Stimulated activated CD8-positive, alpha-beta memory T cell treated with anti-CD3 and anti-CD28 coated beads, Interleukin-4, amount 100 ng/mL, for 1 hour (primary cell): Measurements from ENCODE around the gene ENOX2.

Source experiments
- DNase-seq, 2 donors: peaks; one replicate each; pipeline ENCODE4 v3.0.0-alpha.2; 2020; ENCODE audit warnings: low read depth in 2 of 2, low spot score in 1 of 2

Gene ENOX2

GRCh38 chrX:130885508-130885907 is 17.5 kb downstream of the ENOX2 start:
- DNase-seq, result no peak

GRCh38 chrX:130884627-130885026 is 18.4 kb downstream of the ENOX2 start:
- no peak for DNase-seq

- no peak for DNase-seq
Observed at GRCh38 chrX:130879869-130880268, 23.1 kb downstream of the ENOX2 start.

GRCh38 chrX:130878350-130879341 is 24.4 kb downstream of the ENOX2 start:
- DNase-seq, result no peak

- DNase-seq, result no peak
Observed at GRCh38 chrX:130877892-130878341, 25.1 kb downstream of the ENOX2 start.

GRCh38 chrX:130876226-130876625 is 26.8 kb downstream of the ENOX2 start:
- DNase-seq, result no peak

- DNase-seq, result no peak
Observed at GRCh38 chrX:130874751-130875150, 28.3 kb downstream of the ENOX2 start.

- no peak for DNase-seq
Observed at GRCh38 chrX:130869239-130869638, 33.8 kb downstream of the ENOX2 start.

GRCh38 chrX:130861462-130861861 is 41.5 kb downstream of the ENOX2 start:
- no peak for DNase-seq

- DNase-seq, result no peak
Observed at GRCh38 chrX:130857207-130857606, 45.8 kb downstream of the ENOX2 start.

GRCh38 chrX:130851569-130851968 is 51.4 kb downstream of the ENOX2 start:
- DNase-seq, result no peak

GRCh38 chrX:130848763-130849162 is 54.2 kb downstream of the ENOX2 start:
- no peak for DNase-seq

GRCh38 chrX:130846746-130847145 is 56.3 kb downstream of the ENOX2 start:
- no peak for DNase-seq

GRCh38 chrX:130841776-130842175 is 61.2 kb downstream of the ENOX2 start:
- no peak for DNase-seq

GRCh38 chrX:130840345-130840744 is 62.7 kb downstream of the ENOX2 start:
- DNase-seq, result no peak

GRCh38 chrX:130836447-130836846 is 66.6 kb downstream of the ENOX2 start:
- no peak for DNase-seq

GRCh38 chrX:130834830-130835229 is 68.2 kb downstream of the ENOX2 start:
- DNase-seq, result no peak

GRCh38 chrX:130834149-130834548 is 68.9 kb downstream of the ENOX2 start:
- no peak for DNase-seq

GRCh38 chrX:130831347-130831722 is 71.7 kb downstream of the ENOX2 start:
- no peak for DNase-seq

GRCh38 chrX:130830599-130831346 is 72.2 kb downstream of the ENOX2 start:
- DNase-seq, result no peak

- DNase-seq, result no peak
Observed at GRCh38 chrX:130829526-130830515, 73.2 kb downstream of the ENOX2 start.
